Caco-2 (cell line): ENCODE results near the gene EVA1C. TPM values are rescaled to one million over a fixed set of nuclear protein-coding genes. Genes with fewer than 3 reads are reported as not detected.

Experiments
- BruUV-seq: library from RNA; stranded (reverse); fragments of 400-500 nt; replicated peaks from 2 replicates; lab custom pipeline; 2021; lab: Mats Ljungman, UMichigan
- CTCF ChIA-PET: fragments of 300-600 bp; sonication (Branson Sonifier 250); formaldehyde crosslinking; loops from one replicate; lab custom pipeline; 2022; ENCODE audit warnings: antibody characterized with exemption; lab: Charles Lee
- POLR2A ChIA-PET: fragments of 300-600 bp; sonication (Branson Sonifier 250); formaldehyde crosslinking; loops from one replicate; lab custom pipeline; 2022; ENCODE audit warnings: antibody characterized with exemption; lab: Charles Lee
- DNase-seq, 2 experiments: peaks; one replicate each; pipeline versions ENCODE4 v3.0.0 to v3.0.0-alpha.2; 2020 to 2022
- H3K27me3 ChIP-seq: replicated peaks from 2 replicates; pipeline ENCODE4 v1.6.0; 2011; ENCODE audit warnings: low read length; ENCODE audit not compliant: control insufficient read depth, insufficient read depth
- H3K36me3 ChIP-seq: 2 replicates; pipeline ENCODE4 v1.5.1; 2011; ENCODE audit warnings: low read length; ENCODE audit not compliant: control insufficient read depth, insufficient read depth
- H3K4me1 ChIP-seq: fragments of 250-450 bp; sonication (Bioruptor Pico); 2 replicates; pipeline ENCODE4 v1.5.1; 2020; ENCODE audit warnings: mild to moderate bottlenecking
- H3K4me3 ChIP-seq: 2 replicates; pipeline ENCODE4 v1.5.1; 2011; ENCODE audit warnings: low read depth, mild to moderate bottlenecking, control low read depth, low read length
- H3K9me3 ChIP-seq: fragments of 250-450 bp; sonication (Bioruptor Pico); 2 replicates; pipeline ENCODE4 v1.5.1; 2020; ENCODE audit warnings: mild to moderate bottlenecking, moderate library complexity
- H3K27ac Mint-ChIP-seq: one replicate; pipeline ENCODE4 v1.8.0; 2022; ENCODE audit warnings: mixed read lengths; ENCODE audit not compliant: unreplicated experiment
- H3K27me3 Mint-ChIP-seq: one replicate; pipeline ENCODE4 v1.8.0; 2022; ENCODE audit warnings: mixed read lengths; ENCODE audit not compliant: insufficient read depth, unreplicated experiment
- H3K36me3 Mint-ChIP-seq: one replicate; pipeline ENCODE4 v1.8.0; 2022; ENCODE audit warnings: mild to moderate bottlenecking, mixed read lengths; ENCODE audit not compliant: insufficient read depth, unreplicated experiment
- H3K4me1 Mint-ChIP-seq: one replicate; pipeline ENCODE4 v1.8.0; 2022; ENCODE audit warnings: low read depth, mixed read lengths; ENCODE audit not compliant: unreplicated experiment
- H3K4me3 Mint-ChIP-seq: one replicate; pipeline ENCODE4 v1.8.0; 2022; ENCODE audit warnings: mild to moderate bottlenecking, moderate library complexity, mixed read lengths; ENCODE audit not compliant: unreplicated experiment
- H3K9me3 Mint-ChIP-seq: one replicate; pipeline ENCODE4 v1.8.0; 2022; ENCODE audit warnings: mixed read lengths; ENCODE audit not compliant: unreplicated experiment
- intact Hi-C: fragments of 100-400 bp; cut with micrococcal nuclease; formaldehyde crosslinking; loops from one replicate; pipeline ENCODE4 v1.10.0; 2022; ENCODE audit not compliant: unreplicated experiment
- total RNA-seq: library from RNA; stranded (reverse); gene quantifications from 2 replicates; pipeline ENCODE4 v1.2.3, GENCODE V29; 2022
- TF ChIP-seq, protein P1 (sequence below), 2 experiments: fragments of 200-600 bp in 1 of 2; IDR thresholded peaks; 1 replicate in 1 of 2; 2 replicates in 1 of 2; pipeline versions ENCODE4 v1.5.1 to v1.8.0; 2011 to 2022; ENCODE audit warnings: antibody characterized with exemption in 1 of 2, control low read depth in 1 of 2, inconsistent platforms in 1 of 2, low read depth in 1 of 2, low read length in 1 of 2, mild to moderate bottlenecking in 1 of 2, moderate library complexity in 1 of 2; ENCODE audit not compliant: insufficient read depth in 1 of 2, severe bottlenecking in 1 of 2, unreplicated experiment in 1 of 2

EVA1C gene
- total RNA-seq, 1 experiment from 2014 or later, result not detected

DNA sequence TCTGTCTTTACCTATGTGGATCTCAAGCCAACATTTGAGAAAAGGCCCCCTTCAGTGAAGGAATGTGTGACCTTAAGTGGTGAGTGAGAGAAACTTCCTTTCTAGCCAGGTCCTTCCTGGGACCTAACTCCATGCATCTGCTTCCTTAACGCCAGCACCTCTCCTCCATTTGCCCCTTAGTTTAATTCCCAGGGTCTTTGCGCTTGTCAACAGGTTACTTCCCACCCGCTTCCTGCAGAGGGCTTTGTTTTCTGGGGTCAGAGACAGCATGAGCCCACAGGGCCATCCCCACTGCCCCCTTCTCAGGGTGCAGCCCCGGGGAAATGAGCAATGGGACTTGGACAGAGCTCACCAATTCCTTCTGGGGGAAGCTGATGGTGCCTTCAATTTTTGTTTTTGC is 54.8 kb downstream of the EVA1C start:
- intact Hi-C loops, result no loop called here
- DNase-seq, result no peak
- Mint-ChIP-seq H3K27ac (no peak overlapping the region), H3K4me3 (no peak overlapping the region), H3K36me3 (no peaks in the 10 kb centered on the region), H3K4me1 (no peaks in the 10 kb centered on the region), H3K9me3 (no peaks in the 10 kb centered on the region), H3K27me3 (peaks cover 2% of the 10 kb centered on the region)
- BruUV-seq, result no TSS peak
- H3K4me1 ChIP-seq, result no peaks in the 10 kb centered on the region
- ChIA-PET CTCF (no interaction called here), POLR2A (no interaction called here)
- H3K9me3 ChIP-seq, result no peaks in the 10 kb centered on the region
- TF ChIP-seq, protein P1, sequence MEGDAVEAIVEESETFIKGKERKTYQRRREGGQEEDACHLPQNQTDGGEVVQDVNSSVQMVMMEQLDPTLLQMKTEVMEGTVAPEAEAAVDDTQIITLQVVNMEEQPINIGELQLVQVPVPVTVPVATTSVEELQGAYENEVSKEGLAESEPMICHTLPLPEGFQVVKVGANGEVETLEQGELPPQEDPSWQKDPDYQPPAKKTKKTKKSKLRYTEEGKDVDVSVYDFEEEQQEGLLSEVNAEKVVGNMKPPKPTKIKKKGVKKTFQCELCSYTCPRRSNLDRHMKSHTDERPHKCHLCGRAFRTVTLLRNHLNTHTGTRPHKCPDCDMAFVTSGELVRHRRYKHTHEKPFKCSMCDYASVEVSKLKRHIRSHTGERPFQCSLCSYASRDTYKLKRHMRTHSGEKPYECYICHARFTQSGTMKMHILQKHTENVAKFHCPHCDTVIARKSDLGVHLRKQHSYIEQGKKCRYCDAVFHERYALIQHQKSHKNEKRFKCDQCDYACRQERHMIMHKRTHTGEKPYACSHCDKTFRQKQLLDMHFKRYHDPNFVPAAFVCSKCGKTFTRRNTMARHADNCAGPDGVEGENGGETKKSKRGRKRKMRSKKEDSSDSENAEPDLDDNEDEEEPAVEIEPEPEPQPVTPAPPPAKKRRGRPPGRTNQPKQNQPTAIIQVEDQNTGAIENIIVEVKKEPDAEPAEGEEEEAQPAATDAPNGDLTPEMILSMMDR (IDR thresholded peaks at IDR 0.05; ENCODE audit: insufficient read depth in 1 of 2, low read depth in 1 of 2, low read length in 1 of 2, severe bottlenecking in 1 of 2, unreplicated experiment in 1 of 2), result no peak
- no peaks in the 10 kb centered on the region for H3K36me3 ChIP-seq
- no peak overlapping the region for H3K4me3 ChIP-seq
- H3K27me3 ChIP-seq, result no peaks in the 10 kb centered on the region

DNA sequence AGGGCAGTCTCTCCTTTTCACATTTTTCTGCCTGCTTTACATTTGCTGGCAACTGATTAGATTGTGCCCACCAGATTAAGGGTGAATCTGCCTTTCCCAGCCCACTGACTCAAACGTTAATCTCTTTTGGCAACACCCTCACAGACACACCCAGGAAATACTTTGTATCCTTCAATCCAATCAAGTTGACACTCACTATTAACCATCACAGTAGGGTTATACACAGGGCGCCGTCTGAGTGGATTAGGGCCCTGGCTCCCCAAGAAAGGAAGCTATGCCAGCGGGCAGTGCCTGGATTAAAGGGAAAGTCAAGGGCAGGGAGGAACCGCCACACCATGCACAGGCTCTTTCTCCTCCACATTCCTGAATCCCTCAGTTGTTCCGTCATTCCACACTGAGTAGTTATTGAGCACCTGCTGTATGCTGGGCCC is 56.2 kb downstream of the EVA1C start:
- H3K36me3 Mint-ChIP-seq, result peaks cover 4% of the 10 kb centered on the region
- H3K4me3 ChIP-seq, result no peak overlapping the region
- no peaks in the 10 kb centered on the region for H3K27me3 ChIP-seq
- H3K4me3 Mint-ChIP-seq, result no peak overlapping the region
- no peaks in the 10 kb centered on the region for H3K9me3 Mint-ChIP-seq
- no peak overlapping the region for H3K27ac Mint-ChIP-seq
- TF ChIP-seq, protein P1 (IDR thresholded peaks at IDR 0.05; ENCODE audit: insufficient read depth in 1 of 2, low read depth in 1 of 2, low read length in 1 of 2, severe bottlenecking in 1 of 2, unreplicated experiment in 1 of 2), result no peak
- ChIA-PET POLR2A (no interaction called here), CTCF (no interaction called here)
- H3K9me3 ChIP-seq, result no peaks in the 10 kb centered on the region
- H3K4me1 Mint-ChIP-seq, result no peaks in the 10 kb centered on the region
- DNase-seq, result no peak
- H3K27me3 Mint-ChIP-seq, result peaks cover 2% of the 10 kb centered on the region
- no TSS peak for BruUV-seq
- intact Hi-C loops, result no loop called here
- no peaks in the 10 kb centered on the region for H3K4me1 ChIP-seq
- H3K36me3 ChIP-seq, result no peaks in the 10 kb centered on the region

DNA sequence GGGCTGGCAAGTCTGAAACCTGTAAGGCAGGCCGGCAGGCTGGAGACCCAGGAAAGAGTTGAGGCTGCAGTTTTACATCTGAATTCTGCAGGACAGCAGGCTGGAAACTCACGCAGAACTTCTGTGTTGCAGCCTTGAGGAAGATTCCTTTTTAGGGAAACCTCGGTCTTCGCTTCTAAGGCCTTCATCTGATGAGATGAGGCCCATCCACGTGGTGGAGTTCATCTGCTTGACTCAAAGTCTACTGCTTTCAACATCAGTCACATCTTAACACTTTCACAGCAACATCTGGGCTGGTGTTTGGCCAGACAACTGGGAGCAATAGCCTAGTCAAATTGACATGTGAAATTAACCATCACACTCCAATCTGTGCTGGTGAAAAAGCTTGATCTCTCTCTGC is 57.1 kb downstream of the EVA1C start:
- H3K4me3 Mint-ChIP-seq, result no peak overlapping the region
- H3K9me3 ChIP-seq, result no peaks in the 10 kb centered on the region
- no peaks in the 10 kb centered on the region for H3K36me3 ChIP-seq
- no peak for DNase-seq
- H3K27me3 ChIP-seq, result no peaks in the 10 kb centered on the region
- ChIA-PET POLR2A (no interaction called here), CTCF (no interaction called here)
- intact Hi-C loops, result no loop called here
- TF ChIP-seq, protein P1 (IDR thresholded peaks at IDR 0.05; ENCODE audit: insufficient read depth in 1 of 2, low read depth in 1 of 2, low read length in 1 of 2, severe bottlenecking in 1 of 2, unreplicated experiment in 1 of 2), result no peak
- no peak overlapping the region for H3K27ac Mint-ChIP-seq
- no TSS peak for BruUV-seq
- no peaks in the 10 kb centered on the region for H3K4me1 Mint-ChIP-seq
- no peaks in the 10 kb centered on the region for H3K9me3 Mint-ChIP-seq
- H3K4me3 ChIP-seq, result no peak overlapping the region
- H3K4me1 ChIP-seq, result no peaks in the 10 kb centered on the region
- peaks cover 2% of the 10 kb centered on the region for H3K27me3 Mint-ChIP-seq
- peaks cover 4% of the 10 kb centered on the region for H3K36me3 Mint-ChIP-seq
